Stomach smooth muscle (tissue), 2 donors: ENCODE data around the gene PID1.
A peak's percentile ranks its signal among the peaks of the same experiment; 100 is the strongest.

ENCODE experiments used
- H3K27ac ChIP-seq: one replicate; pipeline ENCODE4 v1.7.0; 2013; ENCODE audit warnings: mild to moderate bottlenecking, low read length, inconsistent platforms
- H3K27me3 ChIP-seq, 2 donors: one replicate each; pipeline ENCODE4 v1.7.0; 2013; ENCODE audit warnings: low read length in 2 of 2; ENCODE audit not compliant: insufficient read depth in 2 of 2, control insufficient read depth in 1 of 2
- H3K36me3 ChIP-seq, 2 donors: one replicate each; pipeline ENCODE4 v1.7.0; 2013; ENCODE audit warnings: low read length in 2 of 2; ENCODE audit not compliant: control insufficient read depth in 2 of 2, insufficient read depth in 2 of 2
- H3K4me1 ChIP-seq: one replicate; pipeline ENCODE4 v1.7.0; 2013; ENCODE audit warnings: low read length; ENCODE audit not compliant: control insufficient read depth, insufficient read depth
- H3K4me3 ChIP-seq, 2 donors: one replicate each; pipeline ENCODE4 v1.7.0; 2013; ENCODE audit warnings: low read length in 2 of 2
- H3K9ac ChIP-seq, 2 donors: one replicate each; pipeline ENCODE4 v1.7.0; 2013; ENCODE audit warnings: low read length in 2 of 2, mild to moderate bottlenecking in 1 of 2
- H3K9me3 ChIP-seq, 2 donors: one replicate each; pipeline ENCODE4 v1.7.0; 2013; ENCODE audit warnings: low read length in 2 of 2; ENCODE audit not compliant: control insufficient read depth in 2 of 2
- donor health status: healthy.
- donor health status: Pancreatic carcinoma.

Gene PID1, protein sequence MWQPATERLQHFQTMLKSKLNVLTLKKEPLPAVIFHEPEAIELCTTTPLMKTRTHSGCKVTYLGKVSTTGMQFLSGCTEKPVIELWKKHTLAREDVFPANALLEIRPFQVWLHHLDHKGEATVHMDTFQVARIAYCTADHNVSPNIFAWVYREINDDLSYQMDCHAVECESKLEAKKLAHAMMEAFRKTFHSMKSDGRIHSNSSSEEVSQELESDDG

DNA sequence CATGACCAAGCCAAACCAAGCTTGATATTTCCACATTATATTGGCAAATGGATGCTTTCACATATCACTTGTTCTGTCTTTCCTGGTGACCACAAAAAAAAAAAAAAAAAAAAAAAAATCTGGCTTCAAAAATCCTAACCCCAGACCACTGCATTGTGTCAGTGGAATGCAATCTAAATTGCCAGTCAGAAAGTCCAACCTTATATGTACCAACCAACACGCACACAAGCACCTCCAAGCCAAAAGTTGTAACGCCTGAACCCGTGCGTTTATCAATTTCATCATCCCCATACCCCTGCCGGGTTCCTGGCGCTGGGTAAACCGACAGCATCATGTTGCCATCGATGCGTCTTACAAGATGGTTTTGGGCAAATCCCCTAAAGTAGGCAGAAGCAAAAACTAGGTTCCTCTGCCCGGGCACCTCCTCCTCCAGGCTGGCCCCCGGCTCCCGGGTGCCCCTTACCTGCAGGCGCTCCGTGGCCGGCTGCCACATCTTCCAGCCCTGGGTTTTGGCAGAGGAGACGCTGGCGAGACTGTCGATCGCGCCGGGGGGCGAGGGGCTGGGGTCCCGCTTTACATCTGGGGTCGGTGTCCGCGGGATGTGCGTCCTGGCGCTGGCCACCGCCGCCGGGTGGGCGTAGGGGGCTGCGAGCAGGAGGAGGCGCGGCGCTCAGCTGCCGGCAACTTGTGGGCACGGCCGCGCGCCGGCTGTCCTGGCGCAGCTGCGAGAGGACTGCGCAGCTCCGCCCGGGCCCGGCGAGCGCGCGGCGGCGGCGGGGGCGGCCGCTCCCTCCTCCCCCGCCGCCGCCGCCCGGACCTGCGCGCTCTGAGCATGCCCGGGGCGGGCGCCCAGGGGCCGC, at the start of gene PID1:
PID1 (minus strand) TSS at position 737 of the 860 bp plus-strand sequence; CDS start at position 493, 244 bp downstream.
- peak within 1 kb of the TSS; percentile 81 to 84 for H3K4me3 ChIP-seq
- H3K9me3 ChIP-seq, result no peaks in the 10 kb centered on the region
- H3K27ac ChIP-seq, result peak within 1 kb of the TSS; percentile 31
- H3K36me3 ChIP-seq, result no peaks in the 10 kb centered on the region
- peaks cover 14% of the 10 kb centered on the region for H3K4me1 ChIP-seq
- peak within 1 kb of the TSS; percentile 79 to 80 for H3K9ac ChIP-seq
- no peaks in the 10 kb centered on the region for H3K27me3 ChIP-seq

DNA sequence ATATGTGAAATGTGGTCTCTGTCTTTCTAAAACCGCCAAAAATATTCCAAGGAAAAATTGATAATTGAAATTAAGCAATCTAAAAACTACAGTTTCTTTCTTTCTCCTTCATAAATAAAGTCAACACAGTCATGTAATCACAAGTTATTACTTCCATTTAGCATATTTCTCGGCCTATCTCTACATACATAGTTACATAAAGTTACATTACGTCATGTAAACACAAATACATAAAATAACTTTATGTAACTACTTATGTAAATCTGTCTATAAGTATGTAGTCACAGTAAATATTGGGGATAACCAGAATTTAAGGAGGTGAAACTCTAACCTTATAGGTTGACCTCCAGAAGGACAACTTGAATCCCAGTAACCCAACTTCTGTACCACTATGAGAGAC, 48.5 kb upstream of the PID1 start:
- no peaks in the 10 kb centered on the region for H3K27me3 ChIP-seq
- no peak overlapping the region for H3K4me3 ChIP-seq
- no peak overlapping the region for H3K9ac ChIP-seq
- no peaks in the 10 kb centered on the region for H3K36me3 ChIP-seq
- H3K27ac ChIP-seq, result no peak overlapping the region
- no peaks in the 10 kb centered on the region for H3K4me1 ChIP-seq
- no peaks in the 10 kb centered on the region for H3K9me3 ChIP-seq

DNA sequence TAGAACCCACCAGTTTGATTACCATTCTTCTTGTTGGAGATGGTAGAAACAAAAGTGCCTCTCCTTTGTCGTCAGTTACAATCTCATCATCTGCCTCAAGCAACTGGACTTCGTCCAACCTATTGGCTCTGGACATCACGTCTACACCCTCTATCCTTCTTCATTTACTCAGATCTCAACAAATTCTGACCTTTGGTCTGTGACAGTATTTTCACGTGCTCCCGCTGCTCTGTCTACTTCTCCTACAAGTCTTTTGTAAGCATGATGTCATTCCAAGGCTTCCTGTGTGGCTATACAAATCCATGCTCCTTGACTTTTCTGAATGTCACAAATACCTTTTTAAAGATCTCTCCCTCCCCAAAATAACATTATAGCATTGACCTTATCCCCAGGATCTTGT, 43.0 kb upstream of the PID1 start:
- no peaks in the 10 kb centered on the region for H3K36me3 ChIP-seq
- H3K9ac ChIP-seq, result no peak overlapping the region
- no peaks in the 10 kb centered on the region for H3K9me3 ChIP-seq
- H3K27ac ChIP-seq, result no peak overlapping the region
- H3K4me1 ChIP-seq, result no peaks in the 10 kb centered on the region
- no peaks in the 10 kb centered on the region for H3K27me3 ChIP-seq
- no peak overlapping the region for H3K4me3 ChIP-seq

DNA sequence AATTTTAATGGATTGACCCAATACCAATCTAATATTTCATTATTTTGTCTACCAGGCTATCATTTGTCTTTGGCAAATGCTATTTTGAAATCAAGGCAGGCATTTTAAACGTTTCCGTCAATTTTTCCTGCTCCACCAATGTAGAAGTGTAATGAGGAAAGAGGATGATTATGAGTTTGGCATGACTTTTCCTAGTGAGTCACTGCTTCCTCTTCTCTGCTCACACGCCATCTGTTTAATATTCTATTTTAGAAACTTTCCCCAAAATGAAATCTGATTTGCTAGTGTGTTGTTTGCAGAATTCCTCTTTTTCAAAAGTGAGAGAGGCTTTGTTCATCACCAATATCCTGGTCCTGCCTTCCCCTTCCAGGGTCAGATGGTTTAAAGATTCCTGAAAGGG, 42.5 kb upstream of the PID1 start:
- Histone ChIP-seq H3K9me3 (no peaks in the 10 kb centered on the region), H3K36me3 (no peaks in the 10 kb centered on the region), H3K27me3 (no peaks in the 10 kb centered on the region), H3K4me1 (no peaks in the 10 kb centered on the region), H3K27ac (no peak overlapping the region), H3K9ac (no peak overlapping the region), H3K4me3 (no peak overlapping the region)

DNA sequence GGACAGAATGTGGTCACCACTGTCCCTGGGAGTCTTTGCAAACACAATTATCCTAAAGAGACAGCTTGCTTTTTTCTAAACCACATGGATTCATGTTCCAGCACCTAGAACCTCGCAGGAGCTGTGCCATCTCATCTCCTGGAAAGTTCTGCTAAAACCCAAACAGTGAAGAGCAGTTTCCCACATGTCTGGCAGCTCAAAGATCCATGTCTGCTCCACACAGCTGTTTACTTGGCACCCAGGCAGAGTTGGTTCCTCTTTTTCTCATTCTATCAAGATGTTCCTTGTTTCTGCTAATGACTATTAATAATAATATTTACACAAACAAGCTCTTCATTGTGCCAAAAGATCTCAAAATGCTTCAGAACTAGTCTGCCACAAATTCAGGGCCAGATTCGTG, 30.1 kb upstream of the PID1 start:
- H3K36me3 ChIP-seq, result no peaks in the 10 kb centered on the region
- peaks cover 2% of the 10 kb centered on the region for H3K4me1 ChIP-seq
- no peak overlapping the region for H3K9ac ChIP-seq
- no peak overlapping the region for H3K4me3 ChIP-seq
- no peaks in the 10 kb centered on the region for H3K27me3 ChIP-seq
- H3K27ac ChIP-seq, result no peak overlapping the region
- no peaks in the 10 kb centered on the region for H3K9me3 ChIP-seq

DNA sequence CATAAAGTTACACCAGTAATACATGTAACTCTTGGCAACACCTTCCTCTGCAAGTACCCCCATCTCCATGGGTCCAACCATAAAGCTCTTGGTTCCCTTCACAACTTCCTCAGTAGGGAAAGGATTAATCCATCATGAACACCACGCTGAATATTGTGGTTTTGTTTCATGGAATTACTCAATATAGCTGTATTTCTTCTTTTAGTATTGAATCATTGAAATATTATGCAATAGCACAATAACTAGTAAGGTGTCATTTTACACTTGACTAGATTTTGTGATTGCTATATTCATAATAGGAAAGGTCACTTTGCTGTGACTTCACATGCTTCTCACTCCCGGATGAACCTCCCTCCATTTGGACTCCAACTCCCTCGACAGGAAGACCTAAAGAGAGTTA, 29.7 kb upstream of the PID1 start:
- no peak overlapping the region for H3K27ac ChIP-seq
- peaks cover 2% of the 10 kb centered on the region for H3K4me1 ChIP-seq
- H3K27me3 ChIP-seq, result no peaks in the 10 kb centered on the region
- no peaks in the 10 kb centered on the region for H3K9me3 ChIP-seq
- no peak overlapping the region for H3K9ac ChIP-seq
- H3K36me3 ChIP-seq, result no peaks in the 10 kb centered on the region
- no peak overlapping the region for H3K4me3 ChIP-seq

DNA sequence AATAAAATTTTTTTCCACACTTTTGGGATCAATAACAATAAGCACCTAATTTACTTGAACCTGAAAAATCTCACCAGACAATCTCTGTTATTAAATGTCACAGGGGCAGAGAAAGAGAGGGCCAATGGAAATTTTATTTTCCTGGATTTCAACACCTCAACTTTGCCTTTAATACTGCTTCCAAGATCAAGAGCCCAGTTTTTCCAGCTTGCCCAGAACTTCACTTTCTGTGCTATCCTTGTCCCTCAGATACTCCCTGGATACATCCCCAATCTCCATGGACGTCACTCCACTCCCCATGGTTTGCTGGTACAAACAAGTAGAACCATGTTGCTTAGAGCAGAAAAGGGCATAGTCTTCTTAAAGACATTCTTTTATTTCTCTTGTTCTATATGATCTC, 29.3 kb upstream of the PID1 start:
- no peaks in the 10 kb centered on the region for H3K27me3 ChIP-seq
- H3K9me3 ChIP-seq, result no peaks in the 10 kb centered on the region
- H3K9ac ChIP-seq, result no peak overlapping the region
- no peak overlapping the region for H3K4me3 ChIP-seq
- H3K36me3 ChIP-seq, result no peaks in the 10 kb centered on the region
- no peak overlapping the region for H3K27ac ChIP-seq
- H3K4me1 ChIP-seq, result peaks cover 2% of the 10 kb centered on the region

DNA sequence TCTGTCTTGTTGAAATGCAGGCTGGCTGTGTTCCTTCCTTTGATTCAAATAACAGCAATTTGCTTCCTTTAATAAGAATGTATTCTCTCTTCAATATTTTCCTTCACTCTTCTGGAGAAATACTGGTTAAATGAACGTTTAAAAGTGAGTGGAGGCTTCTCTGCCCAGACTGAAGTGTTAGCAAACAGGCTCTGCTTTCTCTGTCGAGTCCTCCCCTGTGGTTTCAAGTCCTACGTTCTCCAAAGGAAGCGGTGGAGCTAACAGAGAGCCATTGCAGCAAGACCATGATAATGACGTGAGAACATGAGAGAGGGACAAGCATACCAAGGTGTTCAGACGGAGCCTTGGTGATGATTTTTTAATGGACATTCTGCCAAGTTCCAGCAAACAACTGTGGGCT, 26.2 kb upstream of the PID1 start:
- H3K4me1 ChIP-seq, result peaks cover 2% of the 10 kb centered on the region
- H3K9me3 ChIP-seq, result no peaks in the 10 kb centered on the region
- H3K36me3 ChIP-seq, result no peaks in the 10 kb centered on the region
- no peak overlapping the region for H3K9ac ChIP-seq
- no peak overlapping the region for H3K4me3 ChIP-seq
- no peak overlapping the region for H3K27ac ChIP-seq
- H3K27me3 ChIP-seq, result no peaks in the 10 kb centered on the region

DNA sequence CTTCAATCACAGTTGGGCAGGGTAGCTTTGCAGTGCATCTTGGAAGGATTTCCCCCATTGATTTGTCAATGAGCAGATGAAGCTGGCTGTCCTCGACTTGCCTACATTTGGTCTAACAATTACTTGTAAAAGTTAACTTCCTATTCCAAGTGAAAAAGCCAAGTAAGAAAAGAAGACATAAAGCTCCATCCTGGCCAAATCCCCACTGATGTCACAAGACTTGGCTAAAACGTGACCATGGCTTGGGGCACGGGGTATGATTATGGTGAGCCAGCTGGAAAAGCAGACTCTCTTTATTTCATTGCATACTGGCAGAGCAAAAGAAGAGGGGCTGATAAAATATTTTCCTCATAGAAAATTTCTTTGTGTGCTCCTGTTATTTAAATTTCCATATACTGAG, 25.4 kb upstream of the PID1 start:
- Histone ChIP-seq H3K27ac (no peak overlapping the region), H3K4me3 (no peak overlapping the region), H3K27me3 (no peaks in the 10 kb centered on the region), H3K36me3 (no peaks in the 10 kb centered on the region), H3K9ac (no peak overlapping the region), H3K9me3 (no peaks in the 10 kb centered on the region), H3K4me1 (peaks cover 2% of the 10 kb centered on the region)

DNA sequence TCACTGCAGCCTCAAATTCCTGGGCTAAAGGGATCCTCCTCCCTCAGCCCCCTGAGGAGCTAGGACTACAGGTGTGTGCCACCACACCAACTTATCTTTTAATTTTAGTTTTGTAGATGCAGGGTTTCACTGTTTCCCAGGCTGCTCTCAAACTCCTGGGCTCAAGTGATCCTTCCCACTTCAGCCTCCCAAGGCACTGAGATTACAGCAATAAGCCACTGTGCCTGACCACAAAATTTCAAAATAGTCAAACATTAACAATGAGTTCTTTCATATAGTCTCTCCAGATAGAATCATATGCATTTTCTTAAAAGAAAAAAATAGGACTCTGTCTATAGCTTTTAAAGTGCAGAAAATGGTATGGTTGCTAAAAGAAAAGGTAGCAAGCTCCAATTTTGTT, 24.9 kb upstream of the PID1 start:
- Histone ChIP-seq H3K9ac (no peak overlapping the region), H3K36me3 (no peaks in the 10 kb centered on the region), H3K9me3 (no peaks in the 10 kb centered on the region), H3K4me3 (no peak overlapping the region), H3K4me1 (peaks cover 2% of the 10 kb centered on the region), H3K27ac (no peak overlapping the region), H3K27me3 (no peaks in the 10 kb centered on the region)

DNA sequence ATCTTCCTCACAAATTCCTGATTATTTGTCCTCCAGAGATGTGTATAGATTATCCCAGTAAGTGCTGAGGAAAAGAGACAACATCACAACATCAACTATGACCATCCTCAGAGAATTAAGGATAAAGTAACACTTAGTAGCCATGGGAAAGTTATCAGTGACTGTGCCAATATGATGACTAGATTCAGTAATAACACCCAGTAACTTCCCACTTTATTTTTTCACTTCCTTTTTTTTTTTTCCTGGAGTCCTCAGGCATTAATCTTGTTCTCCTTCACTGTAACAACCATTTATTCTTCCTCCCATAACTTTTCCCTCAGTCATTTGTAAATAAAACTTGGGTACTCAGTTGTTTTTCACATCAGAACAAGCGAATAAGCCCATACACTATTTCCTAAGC, 16.7 kb upstream of the PID1 start:
- no peak overlapping the region for H3K9ac ChIP-seq
- no peaks in the 10 kb centered on the region for H3K9me3 ChIP-seq
- no peaks in the 10 kb centered on the region for H3K36me3 ChIP-seq
- H3K27me3 ChIP-seq, result no peaks in the 10 kb centered on the region
- no peak overlapping the region for H3K4me3 ChIP-seq
- no peak overlapping the region for H3K27ac ChIP-seq
- H3K4me1 ChIP-seq, result no peaks in the 10 kb centered on the region
